DMS 273 treated with DMSO at 0.1 percent for 48 hours (cell line): ENCODE data around the gene GRAMD4.

Source experiments
- DNase-seq: peaks from one replicate; lab custom pipeline; 2025; lab: John Stamatoyannopoulos, UW

Gene GRAMD4

GRCh38 chr22:46583571-46583970 lies 36.6 kb upstream of the GRAMD4 start:
- no peak for DNase-seq

GRCh38 chr22:46584081-46584921 lies 35.9 kb upstream of the GRAMD4 start:
- no peak for DNase-seq

- DNase-seq: no peak
Observed at GRCh38 chr22:46585340-46586122, 34.7 kb upstream of the GRAMD4 start.

GRCh38 chr22:46586123-46586519 lies 34.1 kb upstream of the GRAMD4 start:
- no peak for DNase-seq

- no peak for DNase-seq
Observed at GRCh38 chr22:46586531-46587011, 33.6 kb upstream of the GRAMD4 start.

- DNase-seq: no peak
Observed at GRCh38 chr22:46587061-46587460, 33.1 kb upstream of the GRAMD4 start.

GRCh38 chr22:46587492-46588278 lies 32.5 kb upstream of the GRAMD4 start:
- DNase-seq: no peak

- DNase-seq: no peak
Observed at GRCh38 chr22:46588279-46589140, 31.7 kb upstream of the GRAMD4 start.

- DNase-seq: no peak
Observed at GRCh38 chr22:46589141-46589748, 30.9 kb upstream of the GRAMD4 start.

- no peak for DNase-seq
Observed at GRCh38 chr22:46589871-46590271, 30.3 kb upstream of the GRAMD4 start.

- DNase-seq: no peak
Observed at GRCh38 chr22:46590334-46590733, 29.9 kb upstream of the GRAMD4 start.

- no peak for DNase-seq
Observed at GRCh38 chr22:46591930-46592329, 28.3 kb upstream of the GRAMD4 start.

GRCh38 chr22:46592390-46592872 lies 27.8 kb upstream of the GRAMD4 start:
- no peak for DNase-seq

- no peak for DNase-seq
Observed at GRCh38 chr22:46593211-46593681, 26.9 kb upstream of the GRAMD4 start.

GRCh38 chr22:46593996-46594946 lies 25.9 kb upstream of the GRAMD4 start:
- DNase-seq: no peak

- no peak for DNase-seq
Observed at GRCh38 chr22:46594947-46595298, 25.3 kb upstream of the GRAMD4 start.

- DNase-seq: no peak
Observed at GRCh38 chr22:46595545-46595944, 24.6 kb upstream of the GRAMD4 start.

GRCh38 chr22:46596032-46596441 lies 24.1 kb upstream of the GRAMD4 start:
- no peak for DNase-seq

- no peak for DNase-seq
Observed at GRCh38 chr22:46596819-46597218, 23.4 kb upstream of the GRAMD4 start.
